ENCODE data around the gene TANGO6. TPM values are rescaled to one million over a fixed set of nuclear protein-coding genes. Genes with fewer than 3 reads are reported as not detected.
"Not testable (repeated sequence)": the region's sequence is repeated elsewhere in the genome, so short reads cannot be mapped to it uniquely, and the experiment has no call there.

Gene TANGO6
- total and polyA plus RNA-seq, 5 experiments from 2014 or later = 12.7 to 34.8 (median 16.1) TPM

- POLR2A ChIA-PET = interaction anchor here (0.6 kb wide), 1 partner anchor 76 kb away, joined by 4 read pairs; no protein-coding TSS in a partner anchor
- DNase-seq = no peak
- ATAC-seq = no peak
- H3K27ac Mint-ChIP-seq = no peak overlapping the region
- H3K9me3 Mint-ChIP-seq = no peaks in the 10 kb centered on the region
- no peaks in the 10 kb centered on the region for H3K27me3 Mint-ChIP-seq
- no peaks in the 10 kb centered on the region for H3K36me3 Mint-ChIP-seq
- H3K4me1 Mint-ChIP-seq = peaks cover 0 to 1% (median 0%) of the 10 kb centered on the region in 4 donors
- no peak overlapping the region for H3K4me3 Mint-ChIP-seq
Observed at GRCh38 chr16:68835970-68836369, 7.4 kb upstream of the TANGO6 start.

- POLR2A ChIA-PET = interaction anchor here (0.5 to 0.6 kb wide), 2 partner anchors 10 to 895 kb away, joined by 3 to 4 read pairs; no protein-coding TSS in a partner anchor
- peaks cover 9 to 16% (median 15%) of the 10 kb centered on the region in 4 donors for H3K4me1 Mint-ChIP-seq
- DNase-seq = no peak
- H3K36me3 Mint-ChIP-seq = no peaks in the 10 kb centered on the region
- H3K27ac Mint-ChIP-seq = no peak overlapping the region
- no peaks in the 10 kb centered on the region for H3K27me3 Mint-ChIP-seq
- ATAC-seq = no peak
- H3K9me3 Mint-ChIP-seq = no peaks in the 10 kb centered on the region
- H3K4me3 Mint-ChIP-seq = no peak overlapping the region
Observed at GRCh38 chr16:68839831-68840230, 3.5 kb upstream of the TANGO6 start.

- DNase-seq, H3K27me3 Mint-ChIP-seq, ATAC-seq, H3K9me3 Mint-ChIP-seq, H3K36me3 Mint-ChIP-seq: not testable (repeated sequence)
- Mint-ChIP-seq H3K4me1 (peaks cover 16 to 37% (median 31%) of the 10 kb centered on the region in 4 donors), H3K27ac (peak overlapping the region; percentile 77 to 95 (median 91)), H3K4me3 (peak overlapping the region; percentile 83 to 98 (median 92))
- POLR2A ChIA-PET = interaction anchor here (0.5 to 1.8 kb wide), 7 partner anchors 100 to 805 kb away, joined by 3 to 5 read pairs (median 3); partner anchors contain the start of gene ZFP90
Observed at GRCh38 chr16:68842964-68843481, 308 bp upstream of the TANGO6 start.

DNA sequence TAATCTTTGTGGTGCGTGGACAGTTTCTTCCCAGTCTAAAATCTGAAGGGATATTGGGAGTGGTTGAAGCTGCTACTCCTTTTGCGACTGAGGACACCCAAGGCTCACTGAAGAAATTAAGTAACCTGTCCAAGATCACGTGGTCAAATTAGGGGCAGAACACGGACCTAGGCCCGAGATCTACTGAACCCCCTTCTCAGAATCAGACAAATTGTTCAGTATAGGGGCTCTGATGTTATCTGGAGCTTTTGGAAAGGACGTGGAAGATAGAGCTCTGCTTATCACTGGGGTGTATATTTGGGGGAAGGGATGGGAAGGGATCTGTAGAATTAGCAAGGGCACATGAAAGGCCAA is 857 bp downstream of the TANGO6 start:
- Mint-ChIP-seq H3K27me3 (no peaks in the 10 kb centered on the region), H3K9me3 (no peaks in the 10 kb centered on the region), H3K36me3 (peaks cover 0 to 6% (median 0%) of the 10 kb centered on the region in 3 donors), H3K4me3 (peak overlapping the region; percentile 83 to 98 (median 92)), H3K4me1 (peaks cover 17 to 40% (median 34%) of the 10 kb centered on the region in 4 donors), H3K27ac (peak overlapping the region; percentile 77 to 95 (median 88))
- POLR2A ChIA-PET = interaction anchor here (1.3 kb wide), 1 partner anchor 25 kb away, joined by 3 read pairs; no protein-coding TSS in a partner anchor
- ATAC-seq (no peak), DNase-seq (no peak)

DNA sequence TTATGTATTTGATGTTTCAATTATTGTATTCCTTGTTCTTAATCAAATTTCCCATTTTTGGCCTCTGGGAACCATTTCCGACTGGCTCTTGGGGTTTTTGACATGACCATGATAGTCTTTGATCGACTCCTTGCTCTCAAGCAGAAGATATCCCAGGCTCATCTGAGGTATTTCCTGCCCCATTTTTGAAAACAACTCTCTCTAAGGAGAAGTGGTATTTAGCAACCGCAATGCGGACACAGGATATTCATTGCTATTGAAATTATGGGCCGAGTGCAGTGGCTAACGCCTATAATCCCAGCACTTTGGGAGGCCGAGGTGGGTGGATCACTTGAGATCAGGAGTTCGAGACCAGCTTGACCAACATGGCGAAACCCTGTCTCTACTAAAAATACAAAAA is 5.5 kb downstream of the TANGO6 start:
- Mint-ChIP-seq H3K4me1 (peaks cover 16 to 43% (median 33%) of the 10 kb centered on the region in 4 donors), H3K36me3 (peaks cover 0 to 10% (median 9%) of the 10 kb centered on the region in 3 donors), H3K9me3 (no peaks in the 10 kb centered on the region), H3K4me3 (no peak overlapping the region), H3K27ac (peak overlapping the region in 2 of 10 donors; percentile 32 to 46), H3K27me3 (no peaks in the 10 kb centered on the region)
- POLR2A ChIA-PET = interaction anchor here (1.2 kb wide), 1 partner anchor 10 kb away, joined by 3 read pairs; no protein-coding TSS in a partner anchor
- no peak for DNase-seq
- no peak for ATAC-seq

DNA sequence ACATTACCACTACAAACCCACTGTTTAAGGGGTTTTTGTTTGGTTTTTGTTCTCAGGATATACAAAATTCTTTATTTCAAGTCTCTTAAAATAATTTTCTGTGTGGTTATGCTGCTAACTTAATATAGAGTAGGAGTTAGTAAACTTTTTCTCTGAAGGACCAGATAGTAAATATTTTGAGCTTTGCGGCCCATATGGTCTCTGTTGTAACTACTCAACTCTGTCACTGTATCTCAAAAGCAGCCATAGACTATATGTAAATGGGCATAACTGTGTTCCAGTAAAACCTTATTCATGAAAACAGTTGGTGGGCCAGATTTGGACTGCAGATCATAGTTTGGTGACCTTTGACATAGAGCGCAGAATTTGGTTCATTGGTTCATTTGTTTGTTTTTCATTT is 7.2 kb downstream of the TANGO6 start:
- H3K27me3 Mint-ChIP-seq = no peaks in the 10 kb centered on the region
- H3K36me3 Mint-ChIP-seq = peaks cover 0 to 14% (median 9%) of the 10 kb centered on the region in 3 donors
- no peak overlapping the region for H3K4me3 Mint-ChIP-seq
- ATAC-seq (no peak), DNase-seq (no peak)
- peaks cover 8 to 35% (median 20%) of the 10 kb centered on the region in 4 donors for H3K4me1 Mint-ChIP-seq
- POLR2A ChIA-PET = interaction anchor here (0.6 kb wide), 1 partner anchor 1649 kb away, joined by 4 read pairs; no protein-coding TSS in a partner anchor
- no peaks in the 10 kb centered on the region for H3K9me3 Mint-ChIP-seq
- H3K27ac Mint-ChIP-seq = no peak overlapping the region

- peaks cover 0 to 14% (median 9%) of the 10 kb centered on the region in 3 donors for H3K36me3 Mint-ChIP-seq
- peaks cover 11 to 37% (median 25%) of the 10 kb centered on the region in 4 donors for H3K4me1 Mint-ChIP-seq
- H3K4me3 Mint-ChIP-seq = no peak overlapping the region
- POLR2A ChIA-PET = no interaction called here
- DNase-seq (no peak), ATAC-seq (no peak)
- H3K27ac Mint-ChIP-seq = no peak overlapping the region
- no peaks in the 10 kb centered on the region for H3K9me3 Mint-ChIP-seq
- H3K27me3 Mint-ChIP-seq = no peaks in the 10 kb centered on the region
Observed at GRCh38 chr16:68851601-68852000, 8.3 kb downstream of the TANGO6 start.

- no peaks in the 10 kb centered on the region for H3K9me3 Mint-ChIP-seq
- ATAC-seq (no peak), DNase-seq (no peak)
- peaks cover 16 to 37% (median 24%) of the 10 kb centered on the region in 4 donors for H3K4me1 Mint-ChIP-seq
- no peak overlapping the region for H3K27ac Mint-ChIP-seq
- H3K27me3 Mint-ChIP-seq = no peaks in the 10 kb centered on the region
- H3K4me3 Mint-ChIP-seq = no peak overlapping the region
- H3K36me3 Mint-ChIP-seq = peaks cover 12 to 30% (median 21%) of the 10 kb centered on the region in 3 donors
- POLR2A ChIA-PET = interaction anchor here (0.6 kb wide), 1 partner anchor 282 kb away, joined by 3 read pairs; no protein-coding TSS in a partner anchor
Observed at GRCh38 chr16:68857479-68857878, 14.1 kb downstream of the TANGO6 start.

- ATAC-seq = no peak
- DNase-seq = no peak
- Mint-ChIP-seq H3K36me3 (peaks cover 12 to 54% (median 14%) of the 10 kb centered on the region in 3 donors), H3K27me3 (no peaks in the 10 kb centered on the region), H3K4me3 (no peak overlapping the region), H3K27ac (peak overlapping the region in 1 of 10 donors; percentile 4), H3K9me3 (no peaks in the 10 kb centered on the region), H3K4me1 (peaks cover 16 to 32% (median 24%) of the 10 kb centered on the region in 4 donors)
- POLR2A ChIA-PET = no interaction called here
Observed at GRCh38 chr16:68859828-68860227, 16.5 kb downstream of the TANGO6 start.

DNA sequence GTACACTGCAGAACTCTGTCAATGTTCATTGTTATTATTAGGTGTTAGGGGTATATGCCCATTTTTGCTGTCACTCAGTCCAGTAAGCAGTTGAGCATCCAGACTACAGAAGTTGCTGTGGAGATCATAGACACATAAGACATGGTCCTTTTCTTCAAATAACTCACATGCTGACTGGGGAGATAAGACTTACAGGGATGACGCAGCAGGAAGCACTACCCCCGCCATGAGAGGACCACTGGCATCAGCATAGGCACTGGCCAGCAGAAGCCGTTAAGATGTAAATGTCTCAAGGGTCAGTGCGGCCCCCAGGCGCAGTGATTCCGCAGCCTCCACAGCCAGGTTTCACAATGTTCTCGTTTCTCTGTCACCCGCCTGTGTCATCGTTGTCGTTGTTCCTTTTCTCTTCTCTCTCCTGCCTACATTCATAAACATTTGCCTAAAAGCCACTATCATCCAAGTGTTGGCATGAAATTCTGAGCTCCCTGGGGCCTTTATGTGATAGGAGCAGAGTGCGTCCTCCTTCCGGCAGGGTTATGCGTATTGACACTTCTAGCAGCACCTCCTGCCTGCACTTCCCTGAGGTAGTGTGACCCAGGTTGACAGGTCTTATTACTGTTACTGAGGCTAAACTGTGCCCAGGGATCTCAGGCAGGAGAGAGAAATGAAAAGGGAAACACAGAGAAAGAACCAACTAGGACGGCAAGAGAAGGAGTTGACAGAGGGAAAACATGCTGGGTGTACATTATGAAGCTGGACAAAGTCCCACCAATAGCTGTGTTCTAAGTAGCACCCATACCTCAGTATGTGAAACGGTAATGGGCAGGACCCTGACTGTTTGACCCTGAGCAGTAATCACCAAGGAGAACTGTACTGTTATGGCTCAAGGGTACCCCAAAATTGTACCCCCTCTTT is 17.9 kb downstream of the TANGO6 start:
- Mint-ChIP-seq H3K4me3 (no peak overlapping the region), H3K27me3 (no peaks in the 10 kb centered on the region), H3K36me3 (peaks cover 12 to 68% (median 13%) of the 10 kb centered on the region in 3 donors), H3K27ac (peak overlapping the region in 1 of 10 donors; percentile 63), H3K4me1 (peaks cover 13 to 27% (median 21%) of the 10 kb centered on the region in 4 donors), H3K9me3 (no peaks in the 10 kb centered on the region)
- DNase-seq = no peak
- POLR2A ChIA-PET = no interaction called here
- no peak for ATAC-seq

- ATAC-seq = no peak
- H3K36me3 Mint-ChIP-seq = peaks cover 20 to 87% (median 40%) of the 10 kb centered on the region in 3 donors
- H3K4me3 Mint-ChIP-seq = no peak overlapping the region
- DNase-seq = no peak
- H3K27me3 Mint-ChIP-seq = no peaks in the 10 kb centered on the region
- POLR2A ChIA-PET = no interaction called here
- no peak overlapping the region for H3K27ac Mint-ChIP-seq
- no peaks in the 10 kb centered on the region for H3K9me3 Mint-ChIP-seq
- peaks cover 0 to 6% (median 3%) of the 10 kb centered on the region in 4 donors for H3K4me1 Mint-ChIP-seq
Observed at GRCh38 chr16:68866933-68867332, 23.6 kb downstream of the TANGO6 start.

GRCh38 chr16:68869492-68870088 is 26.3 kb downstream of the TANGO6 start:
- Mint-ChIP-seq H3K27me3 (no peaks in the 10 kb centered on the region), H3K9me3 (no peaks in the 10 kb centered on the region), H3K36me3 (peaks cover 23 to 88% (median 39%) of the 10 kb centered on the region in 3 donors), H3K4me3 (no peak overlapping the region), H3K4me1 (peaks cover 0 to 6% (median 3%) of the 10 kb centered on the region in 4 donors), H3K27ac (peak overlapping the region in 3 of 10 donors; percentile 27 to 81 (median 55))
- DNase-seq (no peak), ATAC-seq (no peak)
- POLR2A ChIA-PET = interaction anchor here (0.8 kb wide), 1 partner anchor 25 kb away, joined by 3 read pairs; no protein-coding TSS in a partner anchor

All from naive thymus-derived CD8-positive, alpha-beta T cell (primary cell).